H1 (cell line): ENCODE results near the gene ZNF839. TPM values are rescaled to one million over a fixed set of nuclear protein-coding genes. Genes with fewer than 3 reads are reported as not detected.
A peak's percentile ranks its signal among the peaks of the same experiment; 100 is the strongest.

Source experiments
- ASH2L ChIP-seq: fragments of 200-600, 300-600 bp; sonication (generic); IDR thresholded peaks from one replicate; pipeline ENCODE4 v1.7.1; 2017; ENCODE audit warnings: low read length
- BACH1 ChIP-seq: IDR thresholded peaks from 2 replicates; pipeline ENCODE4 v1.6.1; 2012; ENCODE audit warnings: low read length, improper control_type of control experiment
- CHD2 ChIP-seq: IDR thresholded peaks from 2 replicates; pipeline ENCODE4 v1.6.1; 2012; ENCODE audit warnings: low read length, improper control_type of control experiment
- CREB1 ChIP-seq: IDR thresholded peaks from 2 replicates; pipeline ENCODE4 v1.6.1; 2012; ENCODE audit warnings: inconsistent platforms
- CTCF ChIP-seq, 3 experiments: IDR thresholded peaks; 1 replicate in 2 of 3; 2 replicates in 1 of 3; pipeline versions ENCODE4 v1.5.1 to v1.6.1; 2011; ENCODE audit warnings: low read length in 3 of 3, mild to moderate bottlenecking in 3 of 3, inconsistent platforms in 2 of 3, low read depth in 1 of 3, moderate library complexity in 1 of 3; ENCODE audit not compliant: insufficient read depth in 1 of 3; ENCODE audit errors: control extremely low read depth in 1 of 3
- EGR1 ChIP-seq: IDR thresholded peaks from 2 replicates; pipeline ENCODE4 v1.6.1; 2011; ENCODE audit warnings: low read depth, low read length, borderline replicate concordance
- EP300 ChIP-seq, 2 experiments: IDR thresholded peaks; 1 replicate in 1 of 2; 2 replicates in 1 of 2; pipeline ENCODE4 v1.6.1; 2011 to 2012; ENCODE audit warnings: low read depth in 2 of 2, low read length in 2 of 2, mild to moderate bottlenecking in 2 of 2, borderline replicate concordance in 1 of 2, inconsistent platforms in 1 of 2, moderate library complexity in 1 of 2
- EZH2 ChIP-seq: fragments of 200-600 bp; sonication (generic); IDR thresholded peaks from 2 replicates; pipeline ENCODE4 v1.7.1; 2012; ENCODE audit warnings: low read depth, mild to moderate bottlenecking, moderate library complexity, low read length, inconsistent platforms; ENCODE audit not compliant: severe bottlenecking
- HDAC6 ChIP-seq: IDR thresholded peaks from one replicate; pipeline ENCODE4 v1.7.1; 2012; ENCODE audit warnings: low read depth, mild to moderate bottlenecking, inconsistent platforms, low read length, moderate library complexity
- JUN ChIP-seq: IDR thresholded peaks from 2 replicates; pipeline ENCODE4 v1.6.1; 2011; ENCODE audit warnings: low read depth, mild to moderate bottlenecking, improper control_type of control experiment, low read length
- JUND ChIP-seq: IDR thresholded peaks from 2 replicates; pipeline ENCODE4 v1.6.1; 2011; ENCODE audit warnings: mild to moderate bottlenecking, improper control_type of control experiment, low read length
- KDM1A ChIP-seq: fragments of 200-600, 300-600 bp; sonication (generic); IDR thresholded peaks from 2 replicates; pipeline ENCODE4 v1.7.1; 2016; ENCODE audit warnings: mild to moderate bottlenecking, low read length, borderline replicate concordance
- PHF8 ChIP-seq: fragments of 200-600 bp; sonication (generic); conservative IDR thresholded peaks from 2 replicates; pipeline ENCODE4 v1.7.1; 2012; ENCODE audit warnings: low read depth, mild to moderate bottlenecking, inconsistent platforms, low read length, moderate library complexity
- POLR2A ChIP-seq, 2 experiments: IDR thresholded peaks; 1 replicate in 1 of 2; 2 replicates in 1 of 2; pipeline ENCODE4 v1.6.1; 2011; ENCODE audit warnings: low read depth in 2 of 2, low read length in 2 of 2, mild to moderate bottlenecking in 2 of 2; ENCODE audit errors: control extremely low read depth in 1 of 2
- RBBP5 ChIP-seq: IDR thresholded peaks from 2 replicates; pipeline ENCODE4 v1.7.1; 2012; ENCODE audit warnings: low read depth, mild to moderate bottlenecking, inconsistent platforms, low read length, moderate library complexity, borderline replicate concordance
- RFX5 ChIP-seq: IDR thresholded peaks from 2 replicates; pipeline ENCODE4 v1.6.1; 2011; ENCODE audit warnings: low read depth, low read length, improper control_type of control experiment, borderline replicate concordance
- RXRA ChIP-seq: IDR thresholded peaks from 2 replicates; pipeline ENCODE4 v1.6.1; 2011; ENCODE audit warnings: low read depth, mild to moderate bottlenecking, low read length, moderate library complexity; ENCODE audit not compliant: insufficient read depth
- SAP30 ChIP-seq: fragments of 300-600 bp; sonication (generic); IDR thresholded peaks from 2 replicates; pipeline ENCODE4 v1.7.1; 2012; ENCODE audit warnings: low read length, moderate library complexity, mild to moderate bottlenecking, inconsistent platforms; ENCODE audit not compliant: insufficient read depth, insufficient replicate concordance
- SIRT6 ChIP-seq: IDR thresholded peaks from one replicate; pipeline ENCODE4 v1.7.1; 2012; ENCODE audit warnings: low read length, inconsistent platforms
- SIX5 ChIP-seq: IDR thresholded peaks from 2 replicates; pipeline ENCODE4 v1.6.1; 2011; ENCODE audit warnings: mild to moderate bottlenecking, low read depth, low read length
- SUZ12 ChIP-seq: fragments of 200-600 bp; sonication (generic); IDR thresholded peaks from 2 replicates; pipeline ENCODE4 v1.6.1; 2012; ENCODE audit warnings: mild to moderate bottlenecking, inconsistent platforms, low read length, moderate library complexity, mixed read lengths
- TAF1 ChIP-seq: IDR thresholded peaks from 2 replicates; pipeline ENCODE4 v1.6.1; 2011; ENCODE audit warnings: mild to moderate bottlenecking, low read depth, low read length
- TAF7 ChIP-seq: optimal IDR thresholded peaks from 2 replicates; pipeline ENCODE3; 2011; ENCODE audit warnings: low read depth, mild to moderate bottlenecking, inconsistent platforms, low read length, moderate library complexity, borderline replicate concordance
- YY1 ChIP-seq: IDR thresholded peaks from 2 replicates; pipeline ENCODE4 v1.6.1; 2011; ENCODE audit warnings: low read depth, mild to moderate bottlenecking, low read length
- polyA plus RNA-seq, 7 experiments: library from polyadenylated mRNA; depleted of rRNA in 3 of 7; stranded (reverse) in 5 of 7; unstranded in 2 of 7; fragments of >200 nt in 5 of 7; fragments of 200-250 nt in 2 of 7; gene quantifications; 1 replicate in 5 of 7; 2 replicates in 1 of 7; 4 replicates in 1 of 7; pipeline versions ENCODE4 v1.2.1 to v1.2.3, GENCODE V29; 2011 to 2013; ENCODE audit warnings: missing spikeins in 2 of 7, mixed read lengths in 2 of 7
- total RNA-seq: library from RNA; stranded (reverse); fragmentation: NEBNext Ultra II Directional; extraction: Animal tissue kit (Norgen Biotek cat#: 25700); gene quantifications from 2 replicates; pipeline ENCODE4 v1.2.1, GENCODE V29; 2021

ZNF839 gene
- total and polyA plus RNA-seq, 2 of the 8 experiments (the other 6 are each of a cell fraction or from before 2014, with no cell fraction given), result 8.1 to 9.4 TPM

GRCh38 chr14:102317564-102318248 is 1.8 kb upstream of the ZNF839 start (continued):
- TF ChIP-seq CTCF (IDR thresholded peaks at IDR 0.05; ENCODE audit: control extremely low read depth in 1 of 3, insufficient read depth in 1 of 3, low read depth in 1 of 3, low read length in 3 of 3), result peak in 1 of 3 experiments; percentile 11; a peak in 1 of 4 replicates
- no peak for TF ChIP-seq CREB1
- no peak for TF ChIP-seq POLR2A (IDR thresholded peaks at IDR 0.05; ENCODE audit: control extremely low read depth in 1 of 2, low read depth in 2 of 2, low read length in 2 of 2)
- TF ChIP-seq BACH1, result no peak
- TF ChIP-seq YY1, result peak; percentile 97
- no peak for TF ChIP-seq SAP30
- no peak for TF ChIP-seq JUND
- TF ChIP-seq SUZ12, result no peak
- no peak for TF ChIP-seq RXRA
- no peak for TF ChIP-seq HDAC6
- no peak for TF ChIP-seq KDM1A
- no peak for TF ChIP-seq CHD2
- TF ChIP-seq EGR1, result no peak
- no peak for TF ChIP-seq RBBP5
- TF ChIP-seq TAF7, result no peak
- 0 out of 2 replicates have a peak, but pooled peaks have one; percentile 10 for TF ChIP-seq TAF1
- TF ChIP-seq SIRT6, result no peak
- no peak for TF ChIP-seq PHF8
- no peak for TF ChIP-seq SIX5
- no peak for TF ChIP-seq EZH2
- no peak for TF ChIP-seq JUN
- no peak for TF ChIP-seq ASH2L
- no peak for TF ChIP-seq RFX5
- no peak for TF ChIP-seq EP300 (IDR thresholded peaks at IDR 0.05; ENCODE audit: borderline replicate concordance in 1 of 2, low read depth in 2 of 2, low read length in 2 of 2)
